Stimulated activated CD4-positive, alpha-beta T cell treated with anti-CD3 and anti-CD28 coated beads, Interleukin-12 subunit alpha, Interleukin-12 subunit beta, amount 100 ng/mL, for 24 hours (primary cell): ENCODE data around the gene PPIA.
"Not testable (repeated sequence)": the region's sequence is repeated elsewhere in the genome, so short reads cannot be mapped to it uniquely, and the experiment has no call there.

Source experiments
- DNase-seq, 2 experiments: peaks; one replicate each; pipeline ENCODE4 v3.0.0-alpha.2; 2020; ENCODE audit warnings: low read depth in 2 of 2

Gene PPIA

GRCh38 chr7:44764081-44764480 lies 32.4 kb upstream of the PPIA start:
- DNase-seq = no peak

GRCh38 chr7:44764665-44765578 lies 31.6 kb upstream of the PPIA start:
- DNase-seq = no peak

- DNase-seq = no peak
Measured at GRCh38 chr7:44765579-44766415, 30.7 kb upstream of the PPIA start.

GRCh38 chr7:44766416-44766801 lies 30.1 kb upstream of the PPIA start:
- DNase-seq = no peak

- DNase-seq = no peak
Measured at GRCh38 chr7:44767134-44767911, 29.2 kb upstream of the PPIA start.

- DNase-seq = no peak
Measured at GRCh38 chr7:44767912-44768627, 28.4 kb upstream of the PPIA start.

- no peak for DNase-seq
Measured at GRCh38 chr7:44768628-44769371, 27.7 kb upstream of the PPIA start.

GRCh38 chr7:44769376-44769775 lies 27.1 kb upstream of the PPIA start:
- no peak for DNase-seq

- DNase-seq = no peak
Measured at GRCh38 chr7:44769776-44770294, 26.6 kb upstream of the PPIA start.

- no peak for DNase-seq
Measured at GRCh38 chr7:44771358-44771757, 25.1 kb upstream of the PPIA start.

GRCh38 chr7:44772440-44772839 lies 24.0 kb upstream of the PPIA start:
- DNase-seq = no peak

- DNase-seq = no peak
Measured at GRCh38 chr7:44772867-44773266, 23.6 kb upstream of the PPIA start.

- not testable (repeated sequence) for DNase-seq
Measured at GRCh38 chr7:44774486-44774885, 22.0 kb upstream of the PPIA start.

GRCh38 chr7:44775383-44776107 lies 20.9 kb upstream of the PPIA start:
- no peak for DNase-seq

GRCh38 chr7:44776211-44776610 lies 20.3 kb upstream of the PPIA start:
- no peak for DNase-seq

- DNase-seq = no peak
Measured at GRCh38 chr7:44782460-44782859, 14.0 kb upstream of the PPIA start.

- DNase-seq = no peak
Measured at GRCh38 chr7:44783407-44783806, 13.1 kb upstream of the PPIA start.

- DNase-seq = no peak
Measured at GRCh38 chr7:44784364-44784763, 12.1 kb upstream of the PPIA start.

GRCh38 chr7:44785218-44785617 lies 11.3 kb upstream of the PPIA start:
- DNase-seq = not testable (repeated sequence)

GRCh38 chr7:44787041-44787440 lies 9.4 kb upstream of the PPIA start:
- no peak for DNase-seq
